Peyer's patch (tissue), 4 donors: ENCODE measurements around the gene THAP9. TPM values are rescaled to one million over a fixed set of nuclear protein-coding genes. Genes with fewer than 3 reads are reported as not detected.
A peak's percentile ranks its signal among the peaks of the same experiment; 100 is the strongest.

Experiments
- DNase-seq, 3 donors: peaks; one replicate each; pipeline ENCODE4 v3.0.0-alpha.2; 2017 to 2019
- H3K27ac ChIP-seq, 4 donors: fragments of 200-600 bp; sonication (generic); one replicate each; pipeline ENCODE4 v1.5.1; 2016 to 2019
- H3K27me3 ChIP-seq, 2 donors: fragments of 200-600 bp; sonication (generic); one replicate each; pipeline ENCODE4 v1.5.1; 2019
- H3K36me3 ChIP-seq, 3 donors: fragments of 200-600 bp; sonication (generic); one replicate each; pipeline ENCODE4 v1.5.1; 2016 to 2019
- H3K4me1 ChIP-seq, 4 donors: fragments of 200-600 bp; sonication (generic); one replicate each; pipeline ENCODE4 v1.5.1; 2016 to 2019
- H3K4me3 ChIP-seq, 4 donors: fragments of 200-600 bp; sonication (generic); 1 replicate in 3 of 4; 2 replicates in 1 of 4; pipeline ENCODE4 v1.5.1; 2016 to 2019; ENCODE audit warnings: mild to moderate bottlenecking in 1 of 4
- H3K9me3 ChIP-seq, 4 donors: fragments of 200-600 bp; sonication (generic); one replicate each; pipeline ENCODE4 v1.5.1; 2016 to 2019; ENCODE audit warnings: mild to moderate bottlenecking in 1 of 4
- CTCF ChIP-seq, 6 experiments: fragments of 450-650 bp in 4 of 6; fragments of 200-600 bp in 2 of 6; sonication (generic) in 1 of 6; IDR thresholded peaks; one replicate each; pipeline ENCODE4 v1.5.1; 2017 to 2019; ENCODE audit warnings: antibody characterized with exemption in 6 of 6, mild to moderate bottlenecking in 3 of 6, moderate library complexity in 1 of 6
- POLR2A ChIP-seq, 2 donors: fragments of 450-650 bp; IDR thresholded peaks; one replicate each; pipeline ENCODE4 v1.5.1; 2017; ENCODE audit warnings: antibody characterized with exemption in 2 of 2, mild to moderate bottlenecking in 2 of 2, moderate library complexity in 2 of 2
- total RNA-seq, 4 donors: library from RNA; depleted of rRNA; stranded (reverse); fragments of >200 nt; gene quantifications; one replicate each; pipeline ENCODE4 v1.1.0, GENCODE V29; 2016

The THAP9 gene
- total RNA-seq, 4 donors from 2014 or later = 1.7 to 6.7 (median 2.9) TPM

GRCh38 chr4:82885410-82885809 lies 15.1 kb upstream of the THAP9 start:
- Histone ChIP-seq H3K36me3 (peaks cover 0 to 6% (median 0%) of the 10 kb centered on the region in 3 donors), H3K4me3 (peak overlapping the region in 1 of 4 donors; percentile 17), H3K27ac (peak overlapping the region in 1 of 4 donors; percentile 35), H3K9me3 (no peaks in the 10 kb centered on the region), H3K4me1 (peaks cover 0 to 37% (median 4%) of the 10 kb centered on the region in 4 donors), H3K27me3 (no peaks in the 10 kb centered on the region)
- TF ChIP-seq POLR2A (IDR thresholded peaks at IDR 0.05) = no peak
- no peak for TF ChIP-seq CTCF (IDR thresholded peaks at IDR 0.05)
- DNase-seq = no peak

GRCh38 chr4:82886147-82886942 lies 14.2 kb upstream of the THAP9 start:
- Histone ChIP-seq H3K9me3 (no peaks in the 10 kb centered on the region), H3K4me3 (peak overlapping the region in 1 of 4 donors; percentile 17), H3K27ac (peak overlapping the region in 2 of 4 donors; percentile 22 to 35), H3K36me3 (no peaks in the 10 kb centered on the region), H3K4me1 (peaks cover 0 to 37% (median 4%) of the 10 kb centered on the region in 4 donors), H3K27me3 (no peaks in the 10 kb centered on the region)
- no peak for TF ChIP-seq POLR2A (IDR thresholded peaks at IDR 0.05)
- no peak for TF ChIP-seq CTCF (IDR thresholded peaks at IDR 0.05)
- DNase-seq = no peak

GRCh38 chr4:82889287-82889686 lies 11.2 kb upstream of the THAP9 start:
- H3K27ac ChIP-seq = no peak overlapping the region
- TF ChIP-seq POLR2A (IDR thresholded peaks at IDR 0.05) (no peak), CTCF (IDR thresholded peaks at IDR 0.05) (no peak)
- peaks cover 0 to 7% (median 0%) of the 10 kb centered on the region in 3 donors for H3K36me3 ChIP-seq
- peak overlapping the region in 2 of 4 donors; percentile 74 to 75 for H3K4me3 ChIP-seq
- no peaks in the 10 kb centered on the region for H3K9me3 ChIP-seq
- peaks cover 0 to 41% (median 4%) of the 10 kb centered on the region in 4 donors for H3K4me1 ChIP-seq
- no peak for DNase-seq
- no peaks in the 10 kb centered on the region for H3K27me3 ChIP-seq

GRCh38 chr4:82890528-82890900 lies 10.0 kb upstream of the THAP9 start:
- no peaks in the 10 kb centered on the region for H3K9me3 ChIP-seq
- no peak for TF ChIP-seq POLR2A (IDR thresholded peaks at IDR 0.05)
- TF ChIP-seq CTCF (IDR thresholded peaks at IDR 0.05) = no peak

GRCh38 chr4:82890901-82891706 lies 9.4 kb upstream of the THAP9 start, which contains the start of gene SEC31A:
TSS of gene SEC31A (minus strand) at chr4:82891153. CDS start at chr4:82881936, 9,217 bp downstream.
- H3K4me3 ChIP-seq = peak within 1 kb of the TSS; percentile 56 to 75 (median 66)
- H3K9me3 ChIP-seq = no peaks in the 10 kb centered on the region
- peak; percentile 94 to 99 (median 98) for DNase-seq
- H3K36me3 ChIP-seq = peaks cover 0 to 19% (median 0%) of the 10 kb centered on the region in 3 donors
- H3K4me1 ChIP-seq = peaks cover 0 to 26% (median 0%) of the 10 kb centered on the region in 4 donors
- TF ChIP-seq POLR2A (IDR thresholded peaks at IDR 0.05) (peak; percentile 95 to 97), CTCF (IDR thresholded peaks at IDR 0.05) (peak in 1 of 6 experiments; percentile 22)
- H3K27ac ChIP-seq = peak within 1 kb of the TSS; percentile 90 to 99 (median 94)
- no peaks in the 10 kb centered on the region for H3K27me3 ChIP-seq

More at GRCh38 chr4:82890528-82890900, 10.0 kb upstream of the THAP9 start:
- peaks cover 0 to 19% (median 0%) of the 10 kb centered on the region in 3 donors for H3K36me3 ChIP-seq
- H3K27ac ChIP-seq = peak overlapping the region; percentile 90 to 99 (median 94)
- no peak for DNase-seq
- peaks cover 0 to 32% (median 0%) of the 10 kb centered on the region in 4 donors for H3K4me1 ChIP-seq
- H3K27me3 ChIP-seq = no peaks in the 10 kb centered on the region
- H3K4me3 ChIP-seq = peak overlapping the region; percentile 56 to 75 (median 66)
